HG02840 (cell line): ENCODE data around the gene ARF3.

Experiments used
- ATAC-seq: cut with Tn5 transposase; IDR thresholded peaks from one replicate; pipeline ENCODE4 v1.9.1; 2021; ENCODE audit warnings: mild to moderate bottlenecking, moderate library complexity, moderate number of reproducible peaks; ENCODE audit not compliant: unreplicated experiment, low FRiP score

ARF3 gene

GRCh38 chr12:48968467-48968866 is 11.2 kb upstream of the ARF3 start:
- no peak for ATAC-seq

GRCh38 chr12:48967991-48968390 is 10.7 kb upstream of the ARF3 start:
- ATAC-seq: no peak

DNA sequence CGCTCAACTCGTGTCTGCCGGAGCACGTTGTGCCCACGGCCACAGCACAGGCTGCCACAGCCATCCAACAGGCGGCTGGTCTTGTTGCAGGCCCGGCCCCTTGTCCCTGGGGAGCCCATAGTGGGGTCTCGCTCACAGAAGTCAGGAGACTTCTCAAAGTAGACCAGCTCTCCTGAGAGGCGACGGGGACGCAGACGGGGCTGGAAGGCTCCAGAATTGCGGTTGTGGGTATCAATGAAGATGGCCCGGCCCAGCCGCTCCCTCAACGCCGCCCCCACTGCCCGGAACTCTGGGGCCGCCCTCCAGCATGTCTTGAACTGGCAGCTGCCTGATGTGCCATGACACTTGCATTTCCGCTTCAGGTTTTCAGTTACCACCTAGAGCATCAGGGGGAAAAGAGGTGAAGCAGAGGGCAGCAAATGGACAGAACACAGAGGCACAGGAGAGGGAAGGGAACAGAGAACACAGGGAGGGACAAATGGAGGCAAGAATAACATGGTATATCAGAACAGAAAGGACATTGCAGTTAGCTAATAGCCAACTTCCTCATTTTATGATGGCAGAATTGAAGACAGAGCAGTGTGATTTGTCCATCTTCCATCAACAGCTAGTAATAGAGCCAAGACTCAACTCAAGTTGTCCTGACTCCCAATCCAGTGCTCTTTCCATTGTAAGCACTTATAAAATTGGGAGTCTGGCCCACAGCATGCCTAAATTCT is 9.0 kb upstream of the ARF3 start:
- ATAC-seq: no peak

DNA sequence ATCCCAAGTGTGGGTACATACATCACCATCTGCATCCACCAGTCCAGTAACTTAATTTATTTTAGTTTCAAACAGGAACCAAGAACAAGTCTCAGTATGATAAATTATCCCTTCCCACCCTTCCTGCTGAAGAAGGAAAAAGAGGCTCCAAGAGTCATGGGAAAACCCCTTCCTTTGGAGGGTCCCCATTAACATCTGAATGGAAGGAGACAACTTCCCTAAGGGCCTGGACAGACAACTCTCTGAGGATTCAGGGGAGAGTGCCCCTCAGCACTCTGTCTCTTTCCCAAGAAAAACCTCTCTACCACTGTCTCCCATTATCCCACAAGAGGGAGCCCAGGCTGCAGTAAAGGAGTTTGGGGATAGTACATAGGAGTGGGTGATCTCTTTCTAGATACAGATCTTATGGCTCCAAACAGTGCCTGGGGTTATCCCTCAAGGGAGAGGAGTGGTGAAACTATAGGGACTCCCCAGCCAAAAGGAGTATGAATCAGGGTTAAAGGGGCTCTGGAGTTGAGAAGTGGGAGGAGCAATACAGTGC is 8.1 kb upstream of the ARF3 start:
- no peak for ATAC-seq

GRCh38 chr12:48961801-48962200 is 4.5 kb upstream of the ARF3 start:
- ATAC-seq: no peak

- ATAC-seq: no peak
These were observed 4.0 kb upstream of the ARF3 start for GRCh38 chr12:48961331-48961730.

GRCh38 chr12:48960834-48961233 is 3.5 kb upstream of the ARF3 start:
- no peak for ATAC-seq

- ATAC-seq: no peak
These were observed 732 bp upstream of the ARF3 start for GRCh38 chr12:48958049-48958388.

DNA sequence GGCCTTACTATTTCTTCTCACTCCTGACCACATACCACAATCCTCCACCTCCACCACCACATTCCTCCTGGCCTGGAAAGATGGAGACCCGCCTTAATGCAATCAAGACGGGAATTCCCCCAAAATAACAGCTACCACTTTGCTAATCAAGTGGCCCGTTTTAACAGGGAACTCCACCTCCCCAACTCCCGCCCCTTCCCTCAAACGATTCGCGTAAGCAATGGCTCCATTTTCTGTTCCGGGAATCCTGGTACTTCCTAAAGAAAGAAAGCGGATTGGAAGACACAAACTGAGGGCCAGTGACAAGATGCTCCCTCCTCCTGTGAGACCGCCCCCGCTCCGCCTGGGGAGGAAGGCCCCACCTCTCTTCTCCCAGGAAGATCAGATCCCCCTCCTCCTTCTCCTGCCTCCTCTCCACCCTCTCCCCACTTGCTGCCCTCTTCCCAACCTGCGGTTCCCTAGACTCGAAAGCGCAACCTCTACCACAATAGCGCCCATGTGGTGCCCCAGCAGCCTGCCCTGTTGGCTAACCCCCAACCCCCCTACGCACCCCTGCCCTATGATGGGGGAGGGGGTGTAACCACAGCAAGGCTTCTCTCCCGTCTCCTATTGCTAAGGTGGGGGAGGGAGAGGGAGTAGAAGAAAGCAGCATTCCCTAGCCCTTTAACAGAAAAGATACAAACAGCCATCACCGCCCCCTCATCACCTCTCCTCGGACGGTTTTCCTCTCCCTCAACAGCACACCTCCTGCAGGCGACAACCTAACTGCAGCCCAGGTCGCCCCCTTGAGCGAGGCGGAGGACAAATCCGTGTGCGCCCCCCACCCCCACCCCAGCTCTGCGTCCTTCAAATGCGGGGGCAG is 777 bp downstream of the ARF3 start:
- ATAC-seq: no peak

GRCh38 chr12:48954841-48955501 is 2.3 kb downstream of the ARF3 start:
- no peak for ATAC-seq

DNA sequence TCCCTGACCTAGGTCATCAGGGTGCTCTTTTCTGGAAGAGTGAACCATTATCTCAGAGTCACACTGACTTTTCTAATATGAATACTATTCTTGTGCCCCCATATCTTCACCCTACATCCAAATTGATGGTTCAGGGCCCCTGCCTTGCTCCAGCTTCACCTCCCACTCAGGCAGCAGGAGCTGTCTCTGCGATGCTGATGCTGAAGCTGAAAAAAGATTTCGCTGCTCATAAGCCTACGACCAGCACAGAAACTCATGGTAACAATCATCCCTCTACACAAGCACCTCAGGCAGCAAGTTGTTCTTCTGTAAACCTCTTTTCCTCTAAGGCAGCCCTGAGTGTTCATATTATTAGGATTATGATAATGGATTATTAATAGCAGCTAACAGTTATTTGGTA is 3.2 kb downstream of the ARF3 start:
- no peak for ATAC-seq

- no peak for ATAC-seq
These were observed 4.6 kb downstream of the ARF3 start for GRCh38 chr12:48952691-48953090.

- ATAC-seq: no peak
These were observed 9.6 kb downstream of the ARF3 start for GRCh38 chr12:48947727-48948126.

DNA sequence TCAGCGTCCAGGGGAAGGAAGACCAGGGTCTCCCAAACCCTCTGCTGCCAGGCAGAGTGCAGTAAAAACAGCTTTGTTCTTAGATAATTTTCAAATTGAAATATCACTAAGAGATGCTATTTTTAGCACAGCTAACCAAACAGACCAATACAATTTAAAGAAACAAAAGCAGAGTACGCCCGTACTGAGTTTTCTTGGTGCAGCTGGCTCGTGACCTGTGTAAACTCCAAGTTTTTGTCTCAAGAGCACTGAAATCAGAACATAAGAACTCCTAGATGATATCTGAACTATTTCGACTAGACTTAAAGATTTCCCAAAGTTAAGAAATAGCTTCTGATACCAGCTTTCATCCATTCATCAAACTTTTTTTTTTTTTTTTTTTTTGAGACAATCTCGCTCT is 10.3 kb downstream of the ARF3 start:
- no peak for ATAC-seq

- ATAC-seq: no peak
These were observed 11.1 kb downstream of the ARF3 start for GRCh38 chr12:48946205-48946604.

DNA sequence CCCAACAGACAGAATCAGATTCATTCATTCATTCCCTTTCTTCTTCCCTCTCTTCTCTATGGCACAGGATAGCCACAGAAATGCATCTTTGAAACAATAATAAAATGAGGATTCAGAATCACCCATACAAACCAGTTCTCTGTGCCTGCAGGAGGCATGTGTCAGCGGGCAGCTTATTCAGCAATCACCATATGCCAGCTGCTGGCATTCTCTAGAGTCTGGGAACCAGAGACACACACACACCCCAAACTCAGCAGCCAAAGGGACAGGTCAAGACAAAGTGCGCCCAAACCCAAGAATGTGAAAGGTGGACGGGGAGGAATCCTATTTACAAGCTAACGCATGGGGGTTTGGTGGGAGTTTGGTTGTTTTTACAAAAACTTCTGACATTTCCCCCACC is 14.1 kb downstream of the ARF3 start:
- ATAC-seq: no peak

GRCh38 chr12:48940181-48940580 is 17.1 kb downstream of the ARF3 start:
- no peak for ATAC-seq

- ATAC-seq: no peak
These were observed 18.5 kb downstream of the ARF3 start for GRCh38 chr12:48938805-48939204.

DNA sequence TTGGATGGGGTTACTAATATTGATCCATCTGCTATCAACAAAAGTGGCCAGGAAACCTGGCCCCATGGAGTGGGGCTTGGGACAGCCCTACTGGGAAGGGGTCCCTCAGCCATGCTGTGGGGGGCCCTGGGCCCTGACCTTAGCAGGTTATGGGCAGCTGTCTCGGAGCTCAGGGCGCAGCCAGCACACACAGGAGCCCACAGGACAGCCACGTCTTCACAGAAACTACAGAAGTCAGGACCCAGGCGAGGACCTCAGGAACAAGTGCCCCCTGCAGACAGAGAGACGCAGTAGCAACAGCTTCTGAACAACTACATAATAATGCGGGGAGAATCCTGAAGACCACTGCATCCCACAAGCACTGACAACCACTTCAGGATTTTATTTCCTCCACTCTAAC is 20.1 kb downstream of the ARF3 start:
- ATAC-seq: no peak

GRCh38 chr12:48936379-48936979 is 20.8 kb downstream of the ARF3 start:
- ATAC-seq: no peak

DNA sequence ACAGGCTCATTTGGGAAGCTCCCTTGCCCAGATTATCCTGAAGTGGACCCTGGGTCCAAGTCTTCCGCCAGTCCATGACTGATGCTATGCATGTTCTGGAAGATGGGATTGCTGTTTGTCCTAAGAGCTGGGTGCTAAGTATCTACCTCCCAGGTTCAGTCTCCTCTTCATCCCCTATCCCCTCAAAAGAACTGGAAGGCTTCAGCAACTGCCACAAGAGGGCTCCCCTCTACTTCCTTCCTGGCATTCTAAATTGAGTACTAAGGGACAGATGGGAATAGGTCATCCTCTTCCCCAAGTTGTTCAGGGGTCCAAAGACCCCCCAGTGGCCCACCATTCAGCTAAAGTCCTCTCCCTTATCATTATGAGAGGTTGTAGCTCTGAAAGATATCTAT is 23.0 kb downstream of the ARF3 start:
- ATAC-seq: no peak
